Hepatic stellate cell (primary cell): Measurements from ENCODE around the gene SULT1E1.

Experiments
- DNase-seq: peaks from one replicate; pipeline ENCODE4 v3.0.0; 2011; ENCODE audit warnings: low spot score

Gene SULT1E1

DNA sequence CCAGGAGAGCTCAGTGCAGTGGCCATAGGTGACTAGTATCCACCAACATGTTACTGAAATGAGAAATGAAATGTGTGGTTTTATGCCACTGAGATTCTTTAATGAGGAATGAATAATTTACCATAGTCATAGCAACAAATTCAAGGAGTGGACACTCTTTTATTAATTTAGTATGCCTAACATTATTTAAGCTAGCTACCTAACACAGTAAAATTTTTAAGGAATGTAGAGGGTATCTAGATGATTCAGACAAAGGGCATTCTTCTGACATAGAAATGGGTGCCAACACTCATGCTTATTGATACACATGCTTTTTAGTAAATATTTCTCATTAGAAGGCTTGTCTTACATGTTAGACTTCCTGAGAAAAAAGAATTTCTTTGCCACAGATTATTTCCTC is 66.2 kb downstream of the SULT1E1 start:
- no peak for DNase-seq
